HG03460 (cell line): ENCODE measurements around the gene DYNLRB2.

Source experiments
- ATAC-seq: cut with Tn5 transposase; IDR thresholded peaks from one replicate; pipeline ENCODE4 v1.9.1; 2021; ENCODE audit not compliant: unreplicated experiment

DYNLRB2 gene

GRCh38 chr16:80596507-80597207 is 55.9 kb downstream of the DYNLRB2 start:
- no peak for ATAC-seq

GRCh38 chr16:80599466-80599865 is 58.7 kb downstream of the DYNLRB2 start:
- no peak for ATAC-seq
